ENCODE results near the gene MRPL14. TPM values are rescaled to one million over a fixed set of nuclear protein-coding genes. Genes with fewer than 3 reads are reported as not detected.

MRPL14 gene
- total RNA-seq, 1 donor from 2014 or later: 40.4 TPM

DNA sequence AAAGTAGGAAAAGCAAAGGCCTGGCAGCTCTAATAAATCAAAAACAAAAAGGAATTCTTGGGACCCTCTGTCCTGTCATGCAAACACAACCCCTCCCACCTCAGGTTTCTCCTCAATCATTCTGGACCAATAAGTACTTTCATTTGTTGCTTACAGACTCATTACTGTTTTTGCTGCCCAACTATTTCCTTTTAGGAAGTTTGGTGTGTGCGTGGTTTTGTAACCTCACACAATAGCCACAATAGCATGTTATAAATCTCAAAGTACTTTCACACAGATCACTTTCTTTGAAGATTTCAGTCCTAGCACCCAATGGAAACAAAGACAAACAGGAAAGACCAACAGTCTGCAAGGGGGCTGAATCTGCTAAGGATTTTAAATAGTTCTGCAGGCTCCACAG, 4.5 kb downstream of the MRPL14 start:
- H2AFZ ChIP-seq (replicated peaks): no peak overlapping the region
- Mint-ChIP-seq H3K27me3 (ENCODE audit: insufficient read depth, low read depth) (peaks cover 5% of the 10 kb centered on the region), H3K9me3 (no peaks in the 10 kb centered on the region), H3K27ac (no peak overlapping the region), H3K36me3 (peaks cover 10% of the 10 kb centered on the region), H3K4me3 (peak overlapping the region; percentile 9), H3K4me1 (peaks cover 55% of the 10 kb centered on the region)
- H3K27me3 ChIP-seq: no peaks in the 10 kb centered on the region
- H3F3A ChIP-seq (ENCODE audit: low read depth): peaks cover 15% of the 10 kb centered on the region
- no peaks in the 10 kb centered on the region for H3K9me3 ChIP-seq (ENCODE audit: low read depth)
- no peak overlapping the region for H3K4me3 ChIP-seq
- peaks cover 61% of the 10 kb centered on the region for H3K4me1 ChIP-seq
- no peak for DNase-seq (ENCODE audit: low spot score)
- H3K79me2 ChIP-seq (ENCODE audit: low read depth): peaks cover 94% of the 10 kb centered on the region
- no peaks in the 10 kb centered on the region for H3K36me3 ChIP-seq
- H3K4me2 ChIP-seq: peak overlapping the region; percentile 58
- TF ChIP-seq, protein P1, sequence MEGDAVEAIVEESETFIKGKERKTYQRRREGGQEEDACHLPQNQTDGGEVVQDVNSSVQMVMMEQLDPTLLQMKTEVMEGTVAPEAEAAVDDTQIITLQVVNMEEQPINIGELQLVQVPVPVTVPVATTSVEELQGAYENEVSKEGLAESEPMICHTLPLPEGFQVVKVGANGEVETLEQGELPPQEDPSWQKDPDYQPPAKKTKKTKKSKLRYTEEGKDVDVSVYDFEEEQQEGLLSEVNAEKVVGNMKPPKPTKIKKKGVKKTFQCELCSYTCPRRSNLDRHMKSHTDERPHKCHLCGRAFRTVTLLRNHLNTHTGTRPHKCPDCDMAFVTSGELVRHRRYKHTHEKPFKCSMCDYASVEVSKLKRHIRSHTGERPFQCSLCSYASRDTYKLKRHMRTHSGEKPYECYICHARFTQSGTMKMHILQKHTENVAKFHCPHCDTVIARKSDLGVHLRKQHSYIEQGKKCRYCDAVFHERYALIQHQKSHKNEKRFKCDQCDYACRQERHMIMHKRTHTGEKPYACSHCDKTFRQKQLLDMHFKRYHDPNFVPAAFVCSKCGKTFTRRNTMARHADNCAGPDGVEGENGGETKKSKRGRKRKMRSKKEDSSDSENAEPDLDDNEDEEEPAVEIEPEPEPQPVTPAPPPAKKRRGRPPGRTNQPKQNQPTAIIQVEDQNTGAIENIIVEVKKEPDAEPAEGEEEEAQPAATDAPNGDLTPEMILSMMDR (IDR thresholded peaks at IDR 0.05): no peak
- no peak for TF ChIP-seq EZH2phosphoT487 (IDR thresholded peaks at IDR 0.05)
- TF ChIP-seq EZH2 (IDR thresholded peaks at IDR 0.05): no peak
- H4K20me1 ChIP-seq (ENCODE audit: low read depth): peaks cover 91% of the 10 kb centered on the region
- no peak overlapping the region for H3K9ac ChIP-seq
- H3K27ac ChIP-seq: peak overlapping the region; percentile 34

DNA sequence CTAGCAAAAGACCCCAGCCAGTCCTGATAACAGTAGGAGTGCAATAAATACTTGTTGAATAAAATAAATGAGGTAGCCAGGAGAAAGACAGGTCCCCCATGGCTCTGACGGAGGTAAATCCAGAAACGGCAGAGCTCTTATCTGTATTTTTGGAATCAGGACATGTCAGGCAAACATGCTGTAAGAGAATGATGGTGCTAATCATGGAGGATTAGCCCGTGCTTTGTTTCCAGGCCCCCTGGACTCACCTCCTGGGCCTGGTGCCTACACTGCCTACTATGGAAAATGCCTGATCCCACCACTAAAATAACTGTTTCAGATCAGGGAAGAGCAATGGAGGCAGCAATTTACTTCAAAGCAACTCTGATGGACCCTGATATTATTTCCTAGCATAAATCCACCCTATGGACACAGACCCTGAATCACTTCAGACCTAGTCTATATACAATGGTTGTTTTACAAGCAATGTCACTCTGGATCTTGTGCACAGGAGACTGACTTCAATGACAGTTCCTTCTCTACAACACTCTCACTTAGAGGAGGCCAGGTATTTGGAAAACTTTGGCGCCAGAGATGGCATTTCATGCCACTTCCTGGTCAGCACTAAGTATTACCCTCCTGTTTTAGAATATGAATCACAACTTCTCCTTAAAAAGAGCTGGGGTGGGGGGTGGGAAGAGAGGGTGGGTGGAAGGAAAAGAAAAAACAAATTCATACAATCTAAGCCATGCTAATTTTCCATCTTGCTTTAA, 6.4 kb downstream of the MRPL14 start:
- peaks cover 10% of the 10 kb centered on the region for H3K36me3 Mint-ChIP-seq
- peak overlapping the region; percentile 81 for H3K27ac Mint-ChIP-seq
- peaks cover 100% of the 10 kb centered on the region for H4K20me1 ChIP-seq (ENCODE audit: low read depth)

DNA sequence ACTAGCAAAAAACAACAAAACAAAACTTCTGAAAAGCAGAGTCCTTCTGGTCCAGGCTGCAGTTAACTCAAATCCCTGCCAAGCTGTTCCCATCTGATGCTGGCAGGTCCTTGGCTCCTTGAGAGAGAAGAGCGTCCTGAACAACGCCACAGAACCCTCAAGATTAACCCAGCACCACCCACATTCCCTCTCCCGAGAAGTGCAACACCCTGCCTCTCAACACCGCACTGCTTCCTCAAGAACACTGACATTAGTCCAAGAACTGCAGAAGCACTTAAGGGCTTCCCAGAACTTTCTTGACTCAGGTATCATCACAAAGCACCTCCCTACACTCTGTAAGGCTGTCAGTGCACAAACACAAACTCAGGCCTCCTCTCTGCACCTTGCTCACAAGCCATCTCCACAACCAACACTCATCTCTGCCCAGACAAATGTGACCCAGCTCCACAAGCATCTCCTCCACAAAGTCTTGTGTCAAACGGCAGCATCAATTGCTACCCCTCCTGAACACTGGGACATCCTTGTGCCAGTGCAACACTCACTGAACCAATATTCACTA, 7.5 kb downstream of the MRPL14 start:
- Mint-ChIP-seq H3K4me3 (no peak overlapping the region), H3K4me1 (peaks cover 37% of the 10 kb centered on the region), H3K36me3 (peaks cover 14% of the 10 kb centered on the region), H3K27ac (no peak overlapping the region), H3K27me3 (ENCODE audit: insufficient read depth, low read depth) (no peaks in the 10 kb centered on the region), H3K9me3 (no peaks in the 10 kb centered on the region)
- DNase-seq (ENCODE audit: low spot score): no peak
- Histone ChIP-seq H3K79me2 (ENCODE audit: low read depth) (peaks cover 100% of the 10 kb centered on the region), H4K20me1 (ENCODE audit: low read depth) (peaks cover 99% of the 10 kb centered on the region), H3K36me3 (no peaks in the 10 kb centered on the region), H3K4me3 (no peak overlapping the region), H3K4me2 (no peak overlapping the region), H2AFZ (replicated peaks) (no peak overlapping the region), H3K9ac (no peak overlapping the region), H3K9me3 (ENCODE audit: low read depth) (no peaks in the 10 kb centered on the region), H3F3A (ENCODE audit: low read depth) (peaks cover 10% of the 10 kb centered on the region), H3K27me3 (no peaks in the 10 kb centered on the region), H3K27ac (no peak overlapping the region), H3K4me1 (peaks cover 44% of the 10 kb centered on the region)
- TF ChIP-seq EZH2phosphoT487 (IDR thresholded peaks at IDR 0.05) (no peak), EZH2 (IDR thresholded peaks at IDR 0.05) (no peak)
- TF ChIP-seq, protein P1 (IDR thresholded peaks at IDR 0.05): no peak

More for the DNA sequence above, 6.4 kb downstream of the MRPL14 start:
- H3K27me3 ChIP-seq: no peaks in the 10 kb centered on the region
- H3K79me2 ChIP-seq (ENCODE audit: low read depth): peaks cover 100% of the 10 kb centered on the region
- H3K4me1 Mint-ChIP-seq: peaks cover 46% of the 10 kb centered on the region
- no peak overlapping the region for H2AFZ ChIP-seq (replicated peaks)
- no peak overlapping the region for H3K4me3 Mint-ChIP-seq
- peak overlapping the region; percentile 56 for H3K4me2 ChIP-seq
- no peaks in the 10 kb centered on the region for H3K36me3 ChIP-seq
- no peak overlapping the region for H3K9ac ChIP-seq
- no peaks in the 10 kb centered on the region for H3K9me3 Mint-ChIP-seq
- H3K4me3 ChIP-seq: no peak overlapping the region
- TF ChIP-seq EZH2 (IDR thresholded peaks at IDR 0.05): no peak
- TF ChIP-seq, protein P1 (IDR thresholded peaks at IDR 0.05): no peak
- no peak for TF ChIP-seq EZH2phosphoT487 (IDR thresholded peaks at IDR 0.05)
- peak; percentile 46 for DNase-seq (ENCODE audit: low spot score)
- no peak overlapping the region for H3K27ac ChIP-seq
- no peaks in the 10 kb centered on the region for H3K9me3 ChIP-seq (ENCODE audit: low read depth)
- H3K4me1 ChIP-seq: peaks cover 54% of the 10 kb centered on the region
- no peaks in the 10 kb centered on the region for H3K27me3 Mint-ChIP-seq (ENCODE audit: insufficient read depth, low read depth)
- peaks cover 10% of the 10 kb centered on the region for H3F3A ChIP-seq (ENCODE audit: low read depth)

Measured in neural progenitor cell (in vitro differentiated cells).